ENCODE data around the gene HOMER2.
"Not testable (repeated sequence)": the region's sequence is repeated elsewhere in the genome, so short reads cannot be mapped to it uniquely, and the experiment has no call there.

DNA sequence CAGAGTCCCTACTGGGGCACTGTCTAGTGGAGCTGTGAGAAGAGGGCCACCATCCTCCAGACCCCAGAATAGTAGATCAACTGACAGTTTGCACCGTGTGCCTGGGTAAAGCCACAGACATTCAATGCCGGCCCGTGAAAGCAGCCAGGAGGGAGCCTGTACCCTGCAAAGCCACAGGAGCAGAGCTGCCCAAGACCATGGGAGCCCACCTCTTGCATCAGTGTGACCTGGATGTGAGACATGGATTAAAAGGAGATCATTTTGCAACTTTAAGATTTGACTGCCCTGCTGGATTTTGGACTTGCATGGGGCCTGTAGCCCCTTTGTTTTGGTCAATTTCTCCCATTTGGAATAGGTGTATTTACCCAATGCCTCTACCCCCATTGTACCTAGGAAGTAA, 86.5 kb downstream of the HOMER2 start:
- TF ChIP-seq, protein P1, sequence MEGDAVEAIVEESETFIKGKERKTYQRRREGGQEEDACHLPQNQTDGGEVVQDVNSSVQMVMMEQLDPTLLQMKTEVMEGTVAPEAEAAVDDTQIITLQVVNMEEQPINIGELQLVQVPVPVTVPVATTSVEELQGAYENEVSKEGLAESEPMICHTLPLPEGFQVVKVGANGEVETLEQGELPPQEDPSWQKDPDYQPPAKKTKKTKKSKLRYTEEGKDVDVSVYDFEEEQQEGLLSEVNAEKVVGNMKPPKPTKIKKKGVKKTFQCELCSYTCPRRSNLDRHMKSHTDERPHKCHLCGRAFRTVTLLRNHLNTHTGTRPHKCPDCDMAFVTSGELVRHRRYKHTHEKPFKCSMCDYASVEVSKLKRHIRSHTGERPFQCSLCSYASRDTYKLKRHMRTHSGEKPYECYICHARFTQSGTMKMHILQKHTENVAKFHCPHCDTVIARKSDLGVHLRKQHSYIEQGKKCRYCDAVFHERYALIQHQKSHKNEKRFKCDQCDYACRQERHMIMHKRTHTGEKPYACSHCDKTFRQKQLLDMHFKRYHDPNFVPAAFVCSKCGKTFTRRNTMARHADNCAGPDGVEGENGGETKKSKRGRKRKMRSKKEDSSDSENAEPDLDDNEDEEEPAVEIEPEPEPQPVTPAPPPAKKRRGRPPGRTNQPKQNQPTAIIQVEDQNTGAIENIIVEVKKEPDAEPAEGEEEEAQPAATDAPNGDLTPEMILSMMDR (IDR thresholded peaks at IDR 0.05; ENCODE audit: low read depth, low read length), result not testable (repeated sequence)
- not testable (repeated sequence) for TF ChIP-seq EZH2phosphoT487 (IDR thresholded peaks at IDR 0.05; ENCODE audit: low read depth)
